HG02588 (cell line): ENCODE data around the gene MOB1A.

ENCODE experiments used
- ATAC-seq: cut with Tn5 transposase; IDR thresholded peaks from one replicate; pipeline ENCODE4 v1.9.1; 2021; ENCODE audit warnings: mild to moderate bottlenecking, moderate library complexity; ENCODE audit not compliant: unreplicated experiment

MOB1A gene

DNA sequence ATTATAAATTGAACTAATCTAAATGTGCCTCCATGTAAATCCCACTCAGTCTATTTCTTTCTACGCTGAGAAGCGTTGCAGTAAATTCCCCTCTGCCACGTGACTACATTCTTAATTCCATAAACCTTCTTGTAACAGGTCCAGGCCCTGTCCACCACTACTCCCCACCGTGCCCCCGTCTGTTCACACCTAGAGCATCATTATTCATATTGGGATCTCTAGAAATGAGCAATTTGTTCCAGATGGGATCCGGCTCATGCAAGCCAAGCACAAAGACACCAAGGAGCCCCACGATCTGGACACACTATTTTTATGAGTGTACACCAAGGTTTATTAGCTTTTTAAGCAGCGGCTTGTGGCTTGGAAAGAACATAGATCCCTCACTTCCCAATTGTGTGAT, 69.1 kb downstream of the MOB1A start:
- ATAC-seq: no peak

DNA sequence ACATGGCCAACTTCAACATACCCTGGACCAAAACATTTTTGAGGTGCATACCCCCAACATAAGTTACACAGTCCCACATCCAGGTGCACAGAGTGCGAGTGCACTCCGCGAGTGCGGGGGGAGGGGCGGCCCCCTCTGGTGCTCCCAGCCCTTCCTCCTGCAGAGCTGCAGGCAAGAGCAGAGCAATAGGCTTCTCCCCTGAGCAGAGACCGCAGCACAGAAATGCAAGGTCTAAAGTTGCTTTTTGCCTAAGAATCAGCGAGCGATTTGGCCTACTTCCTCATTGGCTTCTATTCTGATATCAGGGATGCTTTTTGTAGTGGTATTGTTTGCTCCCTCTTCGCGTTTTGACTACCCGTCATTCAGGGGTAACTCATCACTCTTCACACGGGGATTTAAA, 71.6 kb downstream of the MOB1A start:
- no peak for ATAC-seq

GRCh38 chr2:74105413-74105812, 73.3 kb downstream of the MOB1A start:
- no peak for ATAC-seq

GRCh38 chr2:74104839-74105238, 73.8 kb downstream of the MOB1A start:
- ATAC-seq: no peak

GRCh38 chr2:74103763-74104162, 74.9 kb downstream of the MOB1A start:
- no peak for ATAC-seq
